HG03159 (cell line): ENCODE data around the gene MAP4K1.

Experiments
- ATAC-seq: cut with Tn5 transposase; IDR thresholded peaks from one replicate; pipeline ENCODE4 v1.9.1; 2021; ENCODE audit warnings: mild to moderate bottlenecking, moderate library complexity; ENCODE audit not compliant: unreplicated experiment

MAP4K1 gene

DNA sequence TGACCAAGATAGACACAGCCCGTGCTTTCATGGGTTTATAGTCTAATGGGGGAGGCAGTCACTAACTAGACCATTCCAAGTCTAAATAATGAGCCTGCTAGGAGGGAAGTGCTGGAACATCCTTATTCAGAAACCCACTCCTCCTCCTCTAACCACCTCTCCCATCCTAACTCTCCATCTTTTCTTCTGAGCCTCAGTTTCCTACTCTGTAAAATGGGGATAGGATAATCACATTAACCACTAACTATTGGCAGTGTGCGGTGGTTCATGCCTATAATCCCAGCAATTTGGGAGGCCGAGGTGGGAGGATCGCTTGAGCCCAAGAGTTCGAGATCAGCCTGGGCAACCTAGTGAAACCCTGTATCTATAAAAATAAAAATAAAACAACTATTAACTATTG, 68.7 kb downstream of the MAP4K1 start:
- no peak for ATAC-seq

DNA sequence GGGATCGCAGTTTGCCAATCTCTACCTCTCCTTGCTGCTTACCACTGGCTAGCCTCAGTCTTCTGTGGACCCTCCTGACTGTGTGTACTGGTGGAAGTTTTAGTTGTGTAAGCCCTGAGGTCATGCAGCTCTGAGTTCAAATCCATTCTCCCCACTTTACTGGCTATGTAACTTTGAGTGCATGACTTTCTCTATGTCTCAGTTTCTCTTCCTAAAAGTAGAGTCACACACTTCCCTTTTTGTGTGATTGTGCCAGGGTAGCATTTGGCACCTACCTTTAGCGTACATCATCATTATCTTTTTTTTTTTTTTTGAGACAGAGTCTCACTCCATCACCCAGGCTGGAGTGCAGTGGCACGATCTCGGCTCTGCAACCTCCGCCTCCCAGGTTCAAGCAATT, 70.3 kb downstream of the MAP4K1 start:
- ATAC-seq, result no peak

DNA sequence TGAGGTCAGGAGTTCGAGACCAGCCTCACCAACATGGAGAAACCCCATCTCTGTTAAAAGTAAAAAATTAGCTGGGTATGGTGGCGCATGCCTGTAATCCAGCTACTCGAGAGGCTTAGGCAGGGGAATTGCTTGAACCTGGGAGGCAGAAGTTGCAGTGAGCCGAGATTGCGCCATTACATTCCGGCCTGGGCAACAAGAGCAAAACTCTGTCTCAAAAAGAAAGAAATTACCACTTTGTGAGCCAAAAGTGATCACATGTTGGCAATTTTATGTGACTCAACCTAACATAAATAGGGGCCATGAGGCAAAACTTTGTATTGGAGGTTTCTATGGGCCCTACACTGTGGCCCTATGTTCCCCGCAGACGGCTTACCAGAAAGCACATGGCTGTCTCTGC, 72.2 kb downstream of the MAP4K1 start:
- ATAC-seq, result no peak

DNA sequence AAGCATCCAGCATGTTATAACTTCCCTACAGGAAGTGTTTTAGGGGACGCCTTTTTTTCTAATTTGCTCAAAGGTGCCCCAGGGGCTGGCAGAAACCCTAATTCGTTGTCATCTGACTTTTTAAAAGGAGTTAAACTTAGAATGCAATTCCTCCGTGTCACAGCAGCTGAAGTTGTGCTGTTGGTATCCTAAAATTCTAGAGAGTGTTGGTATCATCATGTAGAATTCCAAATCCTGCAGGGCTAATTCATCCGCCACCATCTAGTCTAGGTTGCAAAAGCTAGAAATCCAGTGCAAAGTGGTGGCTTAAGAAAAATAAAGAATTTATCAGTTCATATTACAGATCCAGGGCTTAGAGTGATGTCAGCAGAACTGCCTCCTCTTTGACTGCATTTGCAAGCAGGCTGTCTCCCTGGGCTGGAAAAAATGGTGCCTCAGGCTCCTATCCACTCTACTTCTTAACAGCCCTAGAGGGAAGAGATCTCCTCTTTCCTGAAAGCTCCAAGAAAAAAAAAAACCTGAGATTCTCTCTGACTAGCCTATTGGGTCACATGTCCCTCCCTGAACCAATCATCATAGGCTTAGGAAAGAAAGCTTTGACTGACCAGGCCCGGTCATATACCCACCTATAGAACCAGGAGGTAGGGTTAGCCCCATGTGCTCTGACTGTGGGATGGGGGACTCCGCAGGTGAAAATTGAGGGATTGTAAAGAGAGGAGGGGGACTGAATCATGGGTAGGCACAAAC, 73.0 kb downstream of the MAP4K1 start:
- no peak for ATAC-seq

- ATAC-seq, result no peak
Measured at GRCh38 chr19:38543807-38544568, 73.8 kb downstream of the MAP4K1 start.

GRCh38 chr19:38543286-38543806, 74.4 kb downstream of the MAP4K1 start:
- no peak for ATAC-seq

DNA sequence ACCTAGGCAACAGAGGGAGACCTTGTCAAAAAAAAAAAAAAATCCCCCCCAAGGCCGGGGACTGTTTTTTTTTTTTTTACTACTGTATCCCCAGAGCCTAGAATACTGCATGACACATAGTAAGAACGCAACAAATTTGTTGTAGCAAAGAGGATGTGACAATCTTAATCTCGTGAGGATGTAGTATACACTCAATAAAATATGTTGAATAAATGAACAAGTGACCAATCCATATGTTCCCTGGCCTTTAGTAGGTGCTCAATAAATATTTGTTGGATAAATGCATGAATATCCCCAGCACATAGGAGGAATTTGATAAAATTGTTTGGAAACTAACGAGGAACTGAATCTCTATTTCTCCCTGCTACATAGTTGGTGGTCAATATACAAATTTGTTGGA, 75.7 kb downstream of the MAP4K1 start:
- ATAC-seq, result no peak

DNA sequence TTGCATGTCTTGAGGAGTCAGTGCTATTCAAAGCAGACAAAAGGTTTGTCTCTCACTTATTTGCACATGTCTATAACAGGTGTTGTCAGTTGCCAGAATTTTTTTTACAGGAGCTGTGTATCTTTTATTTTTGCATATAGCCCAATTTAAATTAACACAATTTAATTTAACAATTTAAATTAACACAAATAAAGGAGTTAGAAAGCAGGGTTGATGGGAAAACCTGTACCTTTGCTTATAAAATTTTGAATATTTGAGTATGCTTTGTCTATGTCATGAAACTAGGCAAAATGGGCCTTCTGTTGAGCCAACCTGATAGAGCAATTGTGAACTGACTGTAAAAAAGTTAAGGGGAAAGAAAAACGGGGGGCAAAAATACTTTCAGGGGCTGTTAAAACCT, 78.0 kb downstream of the MAP4K1 start:
- ATAC-seq, result no peak

DNA sequence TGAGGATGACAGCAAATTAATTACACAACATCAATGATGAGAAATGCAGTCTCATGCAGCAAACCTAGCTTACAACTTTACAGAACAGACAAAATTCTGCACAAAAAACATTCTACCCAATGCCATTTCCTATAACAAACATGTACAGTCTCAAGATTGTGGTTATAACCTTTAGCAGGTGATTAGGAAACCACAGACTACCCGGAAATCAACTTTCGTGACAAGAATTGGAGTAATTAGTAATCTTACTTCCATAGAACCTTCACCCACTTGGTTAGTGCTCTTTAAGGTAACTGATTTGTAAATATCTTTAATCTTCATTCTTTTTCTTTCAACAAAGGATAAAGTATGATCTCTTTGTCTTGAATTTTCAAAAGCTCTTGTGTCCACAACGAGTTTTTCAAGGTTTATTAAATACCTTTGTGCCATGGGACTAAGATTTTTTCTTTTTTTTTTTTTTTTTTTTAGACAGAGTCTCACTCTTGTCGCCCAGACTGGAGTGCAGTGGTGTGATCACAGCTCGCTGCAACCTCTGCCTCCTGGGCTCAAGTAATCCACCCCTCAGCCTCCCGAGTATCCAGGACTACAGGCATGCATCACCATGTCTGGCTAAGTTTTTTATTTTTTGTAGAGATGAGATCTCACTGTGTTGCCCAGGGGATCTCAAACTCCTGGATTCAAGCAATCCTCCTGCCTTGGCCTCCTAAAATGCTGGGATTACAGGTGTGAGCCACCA, 78.8 kb downstream of the MAP4K1 start:
- ATAC-seq, result peak; percentile 52

- no peak for ATAC-seq
Measured at GRCh38 chr19:38538386-38538785, 79.4 kb downstream of the MAP4K1 start.
